ENCODE measurements around the gene BRME1.

GRCh38 chr19:13951799-13952153, 45.9 kb upstream of the BRME1 start:
- TF ChIP-seq, protein P1, sequence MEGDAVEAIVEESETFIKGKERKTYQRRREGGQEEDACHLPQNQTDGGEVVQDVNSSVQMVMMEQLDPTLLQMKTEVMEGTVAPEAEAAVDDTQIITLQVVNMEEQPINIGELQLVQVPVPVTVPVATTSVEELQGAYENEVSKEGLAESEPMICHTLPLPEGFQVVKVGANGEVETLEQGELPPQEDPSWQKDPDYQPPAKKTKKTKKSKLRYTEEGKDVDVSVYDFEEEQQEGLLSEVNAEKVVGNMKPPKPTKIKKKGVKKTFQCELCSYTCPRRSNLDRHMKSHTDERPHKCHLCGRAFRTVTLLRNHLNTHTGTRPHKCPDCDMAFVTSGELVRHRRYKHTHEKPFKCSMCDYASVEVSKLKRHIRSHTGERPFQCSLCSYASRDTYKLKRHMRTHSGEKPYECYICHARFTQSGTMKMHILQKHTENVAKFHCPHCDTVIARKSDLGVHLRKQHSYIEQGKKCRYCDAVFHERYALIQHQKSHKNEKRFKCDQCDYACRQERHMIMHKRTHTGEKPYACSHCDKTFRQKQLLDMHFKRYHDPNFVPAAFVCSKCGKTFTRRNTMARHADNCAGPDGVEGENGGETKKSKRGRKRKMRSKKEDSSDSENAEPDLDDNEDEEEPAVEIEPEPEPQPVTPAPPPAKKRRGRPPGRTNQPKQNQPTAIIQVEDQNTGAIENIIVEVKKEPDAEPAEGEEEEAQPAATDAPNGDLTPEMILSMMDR (IDR thresholded peaks at IDR 0.05; ENCODE audit: poor library complexity, severe bottlenecking): no peak
- TF ChIP-seq SMC3 (conservative IDR thresholded peaks at IDR 0.05; ENCODE audit: poor library complexity) (peak; percentile 48), TAF1 (IDR thresholded peaks at IDR 0.05; ENCODE audit: low read depth) (no peak), RAD21 (conservative IDR thresholded peaks at IDR 0.05) (peak; percentile 16)
